H9 (cell line): ENCODE results near the gene ALPI. TPM values are rescaled to one million over a fixed set of nuclear protein-coding genes. Genes with fewer than 3 reads are reported as not detected.

Experiments
- DNase-seq: peaks from one replicate; pipeline ENCODE4 v3.0.0-alpha.2; 2017
- H2AFZ ChIP-seq: one replicate; pipeline ENCODE4 v1.6.1; 2013; ENCODE audit warnings: mild to moderate bottlenecking, low read length, control low read depth, moderate library complexity
- H2AK5ac ChIP-seq: 2 replicates; pipeline ENCODE4 v1.6.1; 2013; ENCODE audit warnings: low read length, control low read depth, mixed read lengths; ENCODE audit not compliant: insufficient read length
- H2BK120ac ChIP-seq: one replicate; pipeline ENCODE4 v1.6.1; 2013; ENCODE audit warnings: low read depth, mild to moderate bottlenecking, low read length, control low read depth, inconsistent platforms; ENCODE audit not compliant: poor library complexity, severe bottlenecking
- H2BK12ac ChIP-seq: 2 replicates; pipeline ENCODE4 v1.6.1; 2013; ENCODE audit warnings: low read length, control low read depth, mixed read lengths, low read depth; ENCODE audit not compliant: insufficient read length
- H2BK15ac ChIP-seq: 2 replicates; pipeline ENCODE4 v1.6.1; 2013; ENCODE audit warnings: low read depth, low read length, control low read depth
- H2BK20ac ChIP-seq: one replicate; pipeline ENCODE4 v1.6.1; 2013; ENCODE audit warnings: low read depth, mild to moderate bottlenecking, low read length, control low read depth, inconsistent platforms; ENCODE audit not compliant: poor library complexity, severe bottlenecking
- H2BK5ac ChIP-seq: 2 replicates; pipeline ENCODE4 v1.6.1; 2013; ENCODE audit warnings: low read length, control low read depth, mixed read lengths; ENCODE audit not compliant: insufficient read length
- H3K14ac ChIP-seq: 2 replicates; pipeline ENCODE4 v1.6.1; 2013; ENCODE audit warnings: low read length, control low read depth; ENCODE audit not compliant: insufficient read depth
- H3K18ac ChIP-seq: 2 replicates; pipeline ENCODE4 v1.6.1; 2013; ENCODE audit warnings: low read depth, mild to moderate bottlenecking, mixed read lengths, low read length, control low read depth; ENCODE audit not compliant: insufficient read length
- H3K23ac ChIP-seq: 2 replicates; pipeline ENCODE4 v1.6.1; 2013; ENCODE audit warnings: low read length, control low read depth, mixed read lengths, low read depth; ENCODE audit not compliant: insufficient read length
- H3K23me2 ChIP-seq: 2 replicates; pipeline ENCODE4 v1.6.1; 2013; ENCODE audit warnings: low read depth, mild to moderate bottlenecking, mixed read lengths, low read length, control low read depth; ENCODE audit not compliant: insufficient read length, poor library complexity, severe bottlenecking
- H3K27ac ChIP-seq: 2 replicates; pipeline ENCODE4 v1.5.1; 2013; ENCODE audit warnings: low read length, control low read depth, mixed read lengths, low read depth; ENCODE audit not compliant: insufficient read length
- H3K27me3 ChIP-seq: 2 replicates; pipeline ENCODE4 v1.6.1; 2013; ENCODE audit warnings: low read length, control low read depth, inconsistent platforms; ENCODE audit not compliant: insufficient read depth
- H3K4ac ChIP-seq: 2 replicates; pipeline ENCODE4 v1.6.1; 2013; ENCODE audit warnings: low read depth, mild to moderate bottlenecking, control low read depth, inconsistent platforms, low read length, moderate library complexity
- H3K4me1 ChIP-seq: 2 replicates; pipeline ENCODE4 v1.6.1; 2013; ENCODE audit warnings: low read length, control low read depth, inconsistent platforms; ENCODE audit not compliant: insufficient read depth
- H3K4me2 ChIP-seq: 2 replicates; pipeline ENCODE4 v1.6.1; 2013; ENCODE audit warnings: low read length, control low read depth, mixed read lengths; ENCODE audit not compliant: insufficient read length, insufficient read depth
- H3K56ac ChIP-seq: 2 replicates; pipeline ENCODE4 v1.6.1; 2013; ENCODE audit warnings: low read depth, mild to moderate bottlenecking, mixed read lengths, low read length, control low read depth; ENCODE audit not compliant: insufficient read length
- H3K79me1 ChIP-seq: 2 replicates; pipeline ENCODE4 v1.6.1; 2013; ENCODE audit warnings: low read depth, mild to moderate bottlenecking, moderate library complexity, low read length, control low read depth, inconsistent platforms; ENCODE audit not compliant: insufficient read depth, poor library complexity, severe bottlenecking
- H3K79me2 ChIP-seq: 2 replicates; pipeline ENCODE4 v1.6.1; 2013; ENCODE audit warnings: low read length, control low read depth, inconsistent platforms; ENCODE audit not compliant: insufficient read depth
- H3K9ac ChIP-seq: 2 replicates; pipeline ENCODE4 v1.6.1; 2013; ENCODE audit warnings: low read length, control low read depth, mixed read lengths; ENCODE audit not compliant: insufficient read length; ENCODE audit errors: extremely low read depth
- H3K9me3 ChIP-seq: one replicate; pipeline ENCODE4 v1.6.1; 2013; ENCODE audit warnings: low read depth, low read length, inconsistent platforms; ENCODE audit not compliant: control insufficient read depth
- H3T11ph ChIP-seq: one replicate; pipeline ENCODE4 v1.6.1; 2013; ENCODE audit warnings: mild to moderate bottlenecking, low read length, control low read depth, inconsistent platforms
- H4K20me1 ChIP-seq: one replicate; pipeline ENCODE4 v1.6.1; 2013; ENCODE audit not compliant: control insufficient read depth, insufficient read length, insufficient read depth
- H4K5ac ChIP-seq: 2 replicates; pipeline ENCODE4 v1.6.1; 2013; ENCODE audit warnings: low read depth, mild to moderate bottlenecking, mixed read lengths, low read length, control low read depth; ENCODE audit not compliant: insufficient read length
- H4K8ac ChIP-seq: replicated peaks from 2 replicates; pipeline ENCODE4 v1.6.1; 2013; ENCODE audit warnings: low read length, control low read depth, mixed read lengths, low read depth; ENCODE audit not compliant: insufficient read length
- H4K91ac ChIP-seq: 2 replicates; pipeline ENCODE4 v1.6.1; 2013; ENCODE audit warnings: low read depth, mild to moderate bottlenecking, moderate library complexity, mixed read lengths, low read length, control low read depth; ENCODE audit not compliant: insufficient read length
- H3K27ac Mint-ChIP-seq, 3 experiments: 2 replicates in 2 of 3; 3 replicates in 1 of 3; pipeline ENCODE4 v1.8.0; 2020 to 2021; ENCODE audit warnings: mixed read lengths in 3 of 3, mild to moderate bottlenecking in 1 of 3, moderate library complexity in 1 of 3
- H3K27me3 Mint-ChIP-seq: 2 replicates; pipeline ENCODE4 v1.8.0; 2021; ENCODE audit warnings: low read depth, mild to moderate bottlenecking, moderate library complexity, mixed read lengths
- H3K36me3 Mint-ChIP-seq, 3 experiments: 2 replicates in 2 of 3; 3 replicates in 1 of 3; pipeline ENCODE4 v1.8.0; 2020 to 2021; ENCODE audit warnings: low read depth in 3 of 3, mixed read lengths in 3 of 3; ENCODE audit not compliant: insufficient read depth in 1 of 3
- H3K4me1 Mint-ChIP-seq, 2 experiments: 2 replicates each; pipeline ENCODE4 v1.8.0; 2020; ENCODE audit warnings: mixed read lengths in 2 of 2
- H3K4me3 Mint-ChIP-seq, 2 experiments: 2 replicates in 1 of 2; 3 replicates in 1 of 2; pipeline ENCODE4 v1.8.0; 2020 to 2021; ENCODE audit warnings: mild to moderate bottlenecking in 2 of 2, mixed read lengths in 2 of 2, moderate library complexity in 1 of 2
- H3K9me3 Mint-ChIP-seq, 2 experiments: 2 replicates in 1 of 2; 3 replicates in 1 of 2; pipeline ENCODE4 v1.8.0; 2020; ENCODE audit warnings: mild to moderate bottlenecking in 2 of 2, mixed read lengths in 2 of 2, moderate library complexity in 1 of 2
- CTCF ChIP-seq: fragments of 200-600 bp; sonication (generic); conservative IDR thresholded peaks from 3 replicates; pipeline ENCODE4 v1.8.0; 2021; ENCODE audit warnings: antibody characterized with exemption, mild to moderate bottlenecking
- WGBS: extraction: QIAGEN DNeasy Blood & Tissue Kit; methylation state at CpG from one replicate; pipeline ENCODE4 v1.1.7; 2013; ENCODE audit warnings: missing lambda C conversion rate, low lambda C conversion rate, mixed read lengths; ENCODE audit not compliant: insufficient read length; ENCODE audit errors: extremely low coverage; 5-methylcytosine and 5-hydroxymethylcytosine counted together
- total RNA-seq: library from RNA; stranded (reverse); gene quantifications from 2 replicates; pipeline ENCODE4 v1.2.1, GENCODE V29; 2021

Gene ALPI
- total RNA-seq, 1 experiment from 2014 or later = not detected

GRCh38 chr2:232438951-232439757, 16.8 kb upstream of the ALPI start:
- H2BK20ac ChIP-seq = no peak overlapping the region
- H3K23me2 ChIP-seq = no peaks in the 10 kb centered on the region
- H3K27me3 ChIP-seq = no peaks in the 10 kb centered on the region; the same call in 1 of the 2 replicates
- H3K4me1 ChIP-seq = no peaks in the 10 kb centered on the region
- H3T11ph ChIP-seq = no peak overlapping the region
- no peak overlapping the region for H2AK5ac ChIP-seq
- Mint-ChIP-seq H3K4me3 (no peak overlapping the region), H3K27ac (no peak overlapping the region), H3K27me3 (peaks cover 2% of the 10 kb centered on the region), H3K9me3 (no peaks in the 10 kb centered on the region; a peak in 1 of 5 replicates), H3K4me1 (peaks cover 15 to 21% of the 10 kb centered on the region in 2 experiments), H3K36me3 (no peaks in the 10 kb centered on the region; a peak in 1 of 7 replicates)
- H3K9me3 ChIP-seq = no peaks in the 10 kb centered on the region
- no peak overlapping the region for H2BK5ac ChIP-seq
- H3K56ac ChIP-seq = no peak overlapping the region
- peak; percentile 63 for DNase-seq
- no peak overlapping the region for H4K8ac ChIP-seq
- no peak overlapping the region for H3K4ac ChIP-seq
- no peak overlapping the region for H2BK12ac ChIP-seq
- H3K79me1 ChIP-seq = no peaks in the 10 kb centered on the region
- H3K4me2 ChIP-seq = no peak overlapping the region
- no peaks in the 10 kb centered on the region for H3K79me2 ChIP-seq
- TF ChIP-seq CTCF = peak; percentile 68
- H3K23ac ChIP-seq = no peak overlapping the region
- H3K27ac ChIP-seq = no peak overlapping the region
- no peak overlapping the region for H3K18ac ChIP-seq
- H4K20me1 ChIP-seq = no peaks in the 10 kb centered on the region
- no peak overlapping the region for H3K9ac ChIP-seq
- no CpG with 5 or more reads among the region's 22 CpGs for WGBS
- no peak overlapping the region for H3K14ac ChIP-seq
- no peak overlapping the region for H4K91ac ChIP-seq
- no peak overlapping the region for H2BK120ac ChIP-seq
- no peak overlapping the region for H2BK15ac ChIP-seq
- no peak overlapping the region for H2AFZ ChIP-seq
- H4K5ac ChIP-seq = no peak overlapping the region
